H1 (cell line): ENCODE data around the gene TRIM45. TPM values are rescaled to one million over a fixed set of nuclear protein-coding genes. Genes with fewer than 3 reads are reported as not detected.

ENCODE experiments used
- CTCF ChIA-PET: fragments of 300-600 bp; sonication (Branson Sonifier 250); formaldehyde crosslinking; loops from one replicate; lab custom pipeline; 2021; ENCODE audit not compliant: partially characterized antibody; lab: Charles Lee
- POLR2A ChIA-PET: fragments of 300-600 bp; sonication (Branson Sonifier 250); formaldehyde crosslinking; loops from one replicate; lab custom pipeline; 2021; ENCODE audit warnings: inconsistent platforms; ENCODE audit not compliant: partially characterized antibody; lab: Charles Lee
- DNase-seq, 2 experiments: peaks; one replicate each; pipeline versions ENCODE4 v3.0.0 to v3.0.0-alpha.2; 2010 to 2022; ENCODE audit warnings: low spot score in 2 of 2, low read depth in 1 of 2, mixed read lengths in 1 of 2
- FAIRE-seq: peaks from 2 replicates; lab custom pipeline; 2011; peaks lifted over from hg19 to GRCh38; lab: Jason Lieb, UNC
- H2AFZ ChIP-seq: 2 replicates; pipeline ENCODE4 v1.8.1; 2012; ENCODE audit warnings: low read length, inconsistent platforms
- H2AK5ac ChIP-seq: 2 replicates; pipeline ENCODE4 v1.6.1; 2013; ENCODE audit warnings: low read depth, low read length
- H2BK120ac ChIP-seq: replicated peaks from 2 replicates; pipeline ENCODE3; 2013; ENCODE audit warnings: low read depth, low read length, inconsistent platforms
- H2BK12ac ChIP-seq: 2 replicates; pipeline ENCODE4 v1.6.1; 2013; ENCODE audit warnings: low read depth, low read length
- H2BK15ac ChIP-seq: 2 replicates; pipeline ENCODE4 v1.6.1; 2013; ENCODE audit warnings: low read length
- H2BK20ac ChIP-seq: 2 replicates; pipeline ENCODE4 v1.6.1; 2013; ENCODE audit warnings: low read length
- H2BK5ac ChIP-seq: 2 replicates; pipeline ENCODE4 v1.6.1; 2013; ENCODE audit warnings: low read depth, low read length
- H3K14ac ChIP-seq: 2 replicates; pipeline ENCODE4 v1.6.1; 2013; ENCODE audit warnings: inconsistent platforms; ENCODE audit not compliant: insufficient read length
- H3K18ac ChIP-seq: 2 replicates; pipeline ENCODE4 v1.6.1; 2013; ENCODE audit warnings: low read length; ENCODE audit errors: extremely low read depth
- H3K23ac ChIP-seq: 2 replicates; pipeline ENCODE4 v1.6.1; 2013; ENCODE audit warnings: inconsistent platforms; ENCODE audit not compliant: insufficient read length
- H3K23me2 ChIP-seq: 2 replicates; pipeline ENCODE4 v1.6.1; 2013; ENCODE audit warnings: low read depth, low read length
- H3K27ac ChIP-seq: 2 replicates; pipeline ENCODE4 v1.6.1; 2011; ENCODE audit warnings: low read depth, low read length, inconsistent platforms
- H3K27me3 ChIP-seq, 4 experiments: replicated peaks in 1 of 4; 1 replicate in 1 of 4; 2 replicates in 3 of 4; pipeline versions ENCODE4 v1.6.1 to v1.8.1; 2011 to 2013; ENCODE audit warnings: low read length in 3 of 4, mild to moderate bottlenecking in 3 of 4, inconsistent platforms in 2 of 4, mixed read lengths in 2 of 4, moderate library complexity in 1 of 4; ENCODE audit not compliant: control insufficient read depth in 3 of 4, insufficient read depth in 3 of 4; ENCODE audit errors: extremely low read depth in 1 of 4
- H3K36me3 ChIP-seq, 4 experiments: 2 replicates each; pipeline versions ENCODE4 v1.6.1 to v1.8.1; 2011 to 2013; ENCODE audit warnings: mild to moderate bottlenecking in 4 of 4, low read length in 3 of 4, moderate library complexity in 2 of 4, control low read depth in 1 of 4, inconsistent platforms in 1 of 4; ENCODE audit not compliant: insufficient read depth in 4 of 4, control insufficient read depth in 2 of 4
- H3K4ac ChIP-seq: replicated peaks from 2 replicates; pipeline ENCODE3; 2013; ENCODE audit warnings: low read length, low read depth, mixed read lengths, inconsistent platforms; ENCODE audit not compliant: insufficient read length
- H3K4me1 ChIP-seq, 4 experiments: replicated peaks in 1 of 4; 1 replicate in 1 of 4; 2 replicates in 3 of 4; pipeline versions ENCODE4 v1.6.1 to v1.8.1; 2011 to 2013; ENCODE audit warnings: low read length in 3 of 4, inconsistent platforms in 2 of 4, mixed read lengths in 1 of 4; ENCODE audit not compliant: insufficient read depth in 4 of 4, control insufficient read depth in 3 of 4
- H3K4me2 ChIP-seq, 2 experiments: 2 replicates each; pipeline versions ENCODE4 v1.6.1 to v1.8.1; 2011 to 2013; ENCODE audit warnings: low read depth in 2 of 2, low read length in 2 of 2, control low read depth in 1 of 2, inconsistent platforms in 1 of 2, mild to moderate bottlenecking in 1 of 2; ENCODE audit not compliant: insufficient read depth in 1 of 2
- H3K4me3 ChIP-seq, 4 experiments: fragments of 200-600, 300-600 bp in 1 of 4; sonication (generic), shearing (Covaris generic), sonication (Bioruptor Twin) in 1 of 4; 2 replicates each; pipeline versions ENCODE4 v1.5.1 to v1.8.1; 2011 to 2016; ENCODE audit warnings: low read length in 4 of 4, low read depth in 3 of 4, control low read depth in 2 of 4, inconsistent platforms in 2 of 4, mild to moderate bottlenecking in 2 of 4, mixed read lengths in 1 of 4, moderate library complexity in 1 of 4; ENCODE audit not compliant: insufficient read depth in 2 of 4; ENCODE audit errors: extremely low read depth in 1 of 4
- H3K56ac ChIP-seq: replicated peaks from 2 replicates; pipeline ENCODE3; 2013; ENCODE audit warnings: low read depth, mild to moderate bottlenecking, mixed read lengths, low read length, inconsistent platforms; ENCODE audit not compliant: insufficient read length
- H3K79me1 ChIP-seq: 2 replicates; pipeline ENCODE4 v1.6.1; 2013; ENCODE audit warnings: low read depth, low read length, control low read depth
- H3K79me2 ChIP-seq, 2 experiments: 2 replicates each; pipeline versions ENCODE4 v1.6.1 to v1.8.1; 2012 to 2013; ENCODE audit warnings: low read length in 2 of 2, mild to moderate bottlenecking in 2 of 2, inconsistent platforms in 1 of 2; ENCODE audit not compliant: insufficient read depth in 2 of 2, control insufficient read depth in 1 of 2
- H3K9ac ChIP-seq, 4 experiments: replicated peaks in 1 of 4; 1 replicate in 1 of 4; 2 replicates in 3 of 4; pipeline versions ENCODE4 v1.6.1 to v1.8.1; 2011 to 2013; ENCODE audit warnings: low read depth in 3 of 4, low read length in 3 of 4, control low read depth in 2 of 4, mild to moderate bottlenecking in 2 of 4, moderate library complexity in 2 of 4, inconsistent platforms in 1 of 4; ENCODE audit errors: extremely low read depth in 1 of 4
- H3K9me3 ChIP-seq, 2 experiments: 2 replicates each; pipeline versions ENCODE4 v1.6.1 to v1.8.1; 2012 to 2013; ENCODE audit warnings: mild to moderate bottlenecking in 2 of 2, moderate library complexity in 2 of 2, control low read depth in 1 of 2, inconsistent platforms in 1 of 2, low read depth in 1 of 2, low read length in 1 of 2, mixed read lengths in 1 of 2; ENCODE audit not compliant: insufficient read depth in 2 of 2
- H4K20me1 ChIP-seq, 2 experiments: replicated peaks in 1 of 2; 2 replicates each; pipeline versions ENCODE3 to v1.8.1; 2011 to 2013; ENCODE audit warnings: inconsistent platforms in 2 of 2, low read length in 2 of 2, mild to moderate bottlenecking in 1 of 2; ENCODE audit not compliant: insufficient read depth in 2 of 2, control insufficient read depth in 1 of 2
- H4K5ac ChIP-seq: 2 replicates; pipeline ENCODE4 v1.6.1; 2013; ENCODE audit warnings: low read length, low read depth, mixed read lengths, inconsistent platforms; ENCODE audit not compliant: insufficient read length
- H4K8ac ChIP-seq: 2 replicates; pipeline ENCODE4 v1.8.0; 2013; ENCODE audit warnings: mild to moderate bottlenecking, moderate library complexity, low read length, inconsistent platforms; ENCODE audit not compliant: insufficient read depth; ENCODE audit errors: extremely low read depth
- H4K91ac ChIP-seq: replicated peaks from 2 replicates; pipeline ENCODE3; 2013; ENCODE audit warnings: low read length, mixed read lengths, inconsistent platforms; ENCODE audit not compliant: insufficient read length
- ATF2 ChIP-seq: IDR thresholded peaks from 2 replicates; pipeline ENCODE4 v1.6.1; 2012; ENCODE audit warnings: low read length, inconsistent platforms
- NANOG ChIP-seq: IDR thresholded peaks from 2 replicates; pipeline ENCODE4 v1.6.1; 2011; ENCODE audit warnings: low read length, low read depth, mild to moderate bottlenecking, inconsistent platforms; ENCODE audit not compliant: insufficient read depth, poor library complexity, severe bottlenecking
- SIRT6 ChIP-seq: IDR thresholded peaks from one replicate; pipeline ENCODE4 v1.7.1; 2012; ENCODE audit warnings: low read length, inconsistent platforms
- SP2 ChIP-seq: IDR thresholded peaks from 2 replicates; pipeline ENCODE4 v1.6.1; 2012; ENCODE audit warnings: mild to moderate bottlenecking, low read length, inconsistent platforms
- SRF ChIP-seq: IDR thresholded peaks from 2 replicates; pipeline ENCODE4 v1.6.1; 2011; ENCODE audit warnings: mild to moderate bottlenecking, low read depth, low read length, moderate library complexity
- YY1 ChIP-seq: IDR thresholded peaks from 2 replicates; pipeline ENCODE4 v1.6.1; 2011; ENCODE audit warnings: low read depth, mild to moderate bottlenecking, low read length
- WGBS, 2 experiments: shearing (Covaris generic) in 1 of 2; methylation state at CpG; one replicate each; pipeline versions ENCODE4 v1.1.6 to v1.1.7; 2013 to 2015; ENCODE audit warnings: low lambda C conversion rate in 2 of 2, mixed read lengths in 2 of 2, inconsistent platforms in 1 of 2, low coverage in 1 of 2, missing lambda C conversion rate in 1 of 2; ENCODE audit not compliant: insufficient replicate concordance in 2 of 2, insufficient coverage in 1 of 2, insufficient read length in 1 of 2; ENCODE audit errors: extremely low coverage in 1 of 2, missing lambda C conversion rate in 1 of 2; 5-methylcytosine and 5-hydroxymethylcytosine counted together
- polyA plus RNA-seq, 7 experiments: library from polyadenylated mRNA; depleted of rRNA in 3 of 7; stranded (reverse) in 5 of 7; unstranded in 2 of 7; fragments of >200 nt in 5 of 7; fragments of 200-250 nt in 2 of 7; gene quantifications; 1 replicate in 5 of 7; 2 replicates in 1 of 7; 4 replicates in 1 of 7; pipeline versions ENCODE4 v1.2.1 to v1.2.3, GENCODE V29; 2011 to 2013; ENCODE audit warnings: missing spikeins in 2 of 7, mixed read lengths in 2 of 7
- total RNA-seq: library from RNA; stranded (reverse); fragmentation: NEBNext Ultra II Directional; extraction: Animal tissue kit (Norgen Biotek cat#: 25700); gene quantifications from 2 replicates; pipeline ENCODE4 v1.2.1, GENCODE V29; 2021

TRIM45 gene
- total and polyA plus RNA-seq, 2 of the 8 experiments (the other 6 are each of a cell fraction or from before 2014, with no cell fraction given), result 13.7 to 16.7 TPM

- CTCF ChIA-PET, result interaction anchor here (0.8 to 13.2 kb wide), 6 partner anchors 11 to 762 kb away, joined by 3 to 114 read pairs (median 3); no protein-coding TSS in a partner anchor
- TF ChIP-seq SRF (no peak), SP2 (no peak), YY1 (no peak), NANOG (no peak), ATF2 (no peak), SIRT6 (no peak)
Observed at GRCh38 chr1:117118137-117118536, 3.4 kb downstream of the TRIM45 start.

More at GRCh38 chr1:117118137-117118536, 3.4 kb downstream of the TRIM45 start:
- 0 out of 2 replicates have a peak overlapping the region, but pooled peaks have one; percentile 22 for H4K8ac ChIP-seq
- no peak overlapping the region for H3K18ac ChIP-seq
- H2AK5ac ChIP-seq, result no peak overlapping the region
- 92% methylated on average over 12 of the region's 12 CpGs; no CpG with 5 or more reads in 1 of the 2 experiments for WGBS, 2 experiments
- no peak overlapping the region for H3K14ac ChIP-seq
- H2BK12ac ChIP-seq, result no peak overlapping the region
- no peak overlapping the region for H2AFZ ChIP-seq
- H3K27ac ChIP-seq, result no peak overlapping the region
- no peak overlapping the region for H4K91ac ChIP-seq
- POLR2A ChIA-PET, result interaction anchor here (0.9 to 1.1 kb wide), 2 partner anchors 58 to 168 kb away, joined by 3 read pairs; partner anchors contain the start of gene TTF2
- H3K4ac ChIP-seq, result no peak overlapping the region
- FAIRE-seq, result no peak
- H3K36me3 ChIP-seq, result peaks cover 11 to 48% (median 36%) of the 10 kb centered on the region in 4 experiments
- H3K4me3 ChIP-seq, result no peak overlapping the region
- H2BK120ac ChIP-seq, result no peak overlapping the region
- H3K9me3 ChIP-seq, result no peaks in the 10 kb centered on the region
- H3K23me2 ChIP-seq, result peaks cover 5% of the 10 kb centered on the region; the same call in 1 of the 2 replicates
- no peak overlapping the region for H3K56ac ChIP-seq
- H2BK5ac ChIP-seq, result no peak overlapping the region; the same call in 1 of the 2 replicates
- no peak overlapping the region for H3K23ac ChIP-seq
- no peak overlapping the region for H3K4me2 ChIP-seq
- no peak overlapping the region for H2BK20ac ChIP-seq
- H2BK15ac ChIP-seq, result no peak overlapping the region
- H3K4me1 ChIP-seq, result peaks cover 2 to 13% (median 8%) of the 10 kb centered on the region in 4 experiments
- no peak overlapping the region for H4K5ac ChIP-seq
- no peak for DNase-seq
- H3K79me1 ChIP-seq, result no peaks in the 10 kb centered on the region
- no peaks in the 10 kb centered on the region; a peak in 1 of 4 replicates for H3K79me2 ChIP-seq
- peaks cover 0 to 4% of the 10 kb centered on the region in 2 experiments for H4K20me1 ChIP-seq
- H3K27me3 ChIP-seq, result no peaks in the 10 kb centered on the region
- H3K9ac ChIP-seq, result no peak overlapping the region
